Dermis microvascular lymphatic vessel endothelial cell (primary cell): ENCODE data around the gene ANK3. TPM values are rescaled to one million over a fixed set of nuclear protein-coding genes. Genes with fewer than 3 reads are reported as not detected.

ENCODE experiments used
- DNase-seq, 2 donors: peaks; one replicate each; pipeline versions ENCODE4 v3.0.0 to v3.0.0-alpha.2; 2010; ENCODE audit warnings: low read depth in 2 of 2
- total RNA-seq: library from RNA; depleted of rRNA; stranded (reverse); fragments of >200 nt; gene quantifications from 2 replicates; pipeline ENCODE4 v1.2.1, GENCODE V29; 2014

ANK3 gene
- total RNA-seq, 1 donor from 2014 or later, result 0.77 TPM

DNA sequence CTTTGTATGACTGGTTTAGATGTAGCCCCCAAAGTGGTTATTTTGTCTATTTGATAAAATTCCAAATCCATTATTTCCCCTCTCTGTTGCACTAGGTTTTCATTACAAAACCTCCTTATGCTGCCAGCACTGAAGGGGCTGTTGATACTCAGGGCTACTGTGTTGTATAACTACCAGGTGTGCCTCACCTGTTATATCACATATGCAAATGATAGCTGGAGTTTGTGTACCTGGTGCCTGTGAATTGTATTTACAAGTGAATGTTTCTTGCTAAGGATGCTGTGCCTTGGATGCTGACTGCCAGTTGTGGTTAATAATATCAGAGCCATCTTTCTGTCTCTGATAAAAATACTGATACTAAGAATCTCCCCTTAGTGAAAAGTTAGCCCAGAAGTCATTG, 398.6 kb downstream of the ANK3 start:
- DNase-seq, result no peak

DNA sequence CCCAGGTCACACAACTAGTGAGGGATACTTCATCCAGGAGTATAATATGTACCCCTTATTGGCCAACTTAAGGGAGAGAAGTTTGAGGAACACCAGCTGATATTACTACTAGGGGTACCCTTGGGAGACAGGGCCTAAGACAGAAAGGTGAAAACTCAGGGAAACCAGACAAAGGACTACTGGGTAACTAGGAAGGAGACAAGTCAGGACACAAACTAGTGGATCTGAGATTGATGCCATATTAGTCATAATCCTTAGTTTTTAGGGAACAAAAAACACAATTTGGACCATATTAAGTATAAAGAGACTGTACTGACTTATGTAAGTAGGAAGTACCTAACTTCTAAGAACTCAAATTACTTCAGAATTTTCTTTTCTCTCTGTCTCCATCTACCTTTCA, 404.0 kb downstream of the ANK3 start:
- DNase-seq, result no peak

DNA sequence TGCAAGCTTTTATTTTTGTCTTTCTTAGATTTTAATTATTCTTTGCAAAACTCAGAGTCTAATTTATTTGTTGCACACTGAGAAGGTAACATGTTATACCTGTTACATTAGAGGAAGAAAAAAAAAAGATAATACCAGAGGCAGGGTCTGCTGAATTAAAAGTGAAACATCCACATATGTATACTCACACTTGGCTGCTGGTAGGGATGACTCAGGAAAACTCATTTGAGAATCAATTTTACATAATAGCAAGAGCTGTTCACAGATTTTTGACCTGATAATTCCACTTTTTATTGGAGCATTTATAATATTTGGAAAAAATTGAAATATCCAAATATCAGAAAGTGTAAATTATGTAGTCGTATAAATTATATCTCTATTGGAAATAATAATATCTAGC, 405.3 kb downstream of the ANK3 start:
- no peak for DNase-seq

DNA sequence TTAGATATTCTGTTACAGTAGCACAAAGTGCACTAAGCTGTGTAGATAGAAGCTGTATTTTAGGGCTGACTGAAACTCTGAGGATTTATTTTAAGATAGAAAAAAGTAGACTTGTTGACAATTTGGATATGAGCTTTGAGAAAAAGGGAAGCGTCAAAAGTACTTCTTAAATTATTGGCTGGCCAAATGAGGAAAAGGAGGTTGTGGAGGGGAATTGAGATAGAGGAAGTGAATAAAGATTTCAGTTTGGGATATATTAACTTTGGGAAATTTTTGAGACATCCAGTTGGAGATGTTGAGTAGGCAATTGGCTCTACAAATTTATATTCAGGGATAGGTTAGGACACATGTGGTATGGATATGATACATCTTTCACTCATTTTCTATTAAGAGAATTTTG, 409.3 kb downstream of the ANK3 start:
- no peak for DNase-seq

DNA sequence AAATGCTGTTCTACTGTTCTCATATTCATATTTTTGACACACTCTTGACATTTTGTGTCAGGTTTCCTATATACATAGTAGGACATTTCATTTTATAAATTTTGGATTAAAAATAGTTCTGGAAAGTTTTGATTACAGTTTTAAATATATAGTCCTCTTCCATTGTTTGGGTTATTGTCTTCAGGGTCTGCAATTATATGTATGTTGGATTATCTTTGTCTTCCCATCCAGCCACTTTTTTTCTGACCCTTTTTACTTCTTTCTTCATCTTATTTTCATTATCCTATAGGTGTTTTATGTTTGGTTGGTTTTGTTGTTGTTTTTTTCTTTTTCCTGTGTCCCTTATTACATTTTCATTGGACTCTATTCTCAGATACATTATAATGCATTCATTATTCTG, 412.2 kb downstream of the ANK3 start:
- DNase-seq, result no peak

DNA sequence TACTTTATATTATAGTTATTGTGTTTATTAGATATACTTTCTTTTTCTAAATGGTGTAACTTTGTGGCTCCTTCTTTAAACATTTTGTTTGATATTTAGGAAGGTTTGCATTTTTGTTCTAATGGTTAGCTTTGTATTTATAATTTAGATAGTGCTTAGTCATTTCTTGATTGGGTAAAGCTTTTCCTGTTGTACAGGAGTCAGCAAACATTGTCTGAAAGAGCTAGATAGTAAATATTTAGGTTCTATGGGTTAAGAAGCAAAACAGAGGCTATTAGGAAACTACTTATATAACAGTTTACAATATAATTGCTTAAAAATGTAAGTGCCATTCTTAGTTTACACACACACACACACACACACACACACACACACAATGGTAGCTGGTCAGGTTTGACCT, 412.8 kb downstream of the ANK3 start:
- no peak for DNase-seq
